ENCODE data around the gene UVRAG. TPM values are rescaled to one million over a fixed set of nuclear protein-coding genes. Genes with fewer than 3 reads are reported as not detected.

Gene UVRAG
- total RNA-seq, 1 donor from 2014 or later = 20.7 TPM

DNA sequence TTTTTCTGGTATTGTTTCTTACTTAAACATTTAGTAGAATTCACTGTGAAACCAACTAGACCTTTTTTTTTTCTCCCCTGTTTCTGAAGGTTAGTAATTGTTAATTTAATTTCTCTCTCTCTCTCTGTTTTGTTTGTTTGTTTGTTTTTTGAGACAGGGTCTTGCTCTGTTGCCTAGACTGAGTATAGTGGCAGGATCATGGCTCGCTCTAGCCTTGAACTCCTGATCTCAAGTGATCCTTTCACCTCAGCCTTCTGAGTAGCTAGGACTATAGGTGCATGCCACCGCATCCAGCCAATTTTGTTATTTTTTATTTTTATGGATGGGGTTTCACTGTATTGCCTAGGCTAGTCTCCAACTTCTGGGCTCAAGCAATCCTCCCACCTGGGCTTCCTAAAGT, 165.0 kb downstream of the UVRAG start:
- peak overlapping the region; percentile 81 for H3K4me3 Mint-ChIP-seq
- H3K36me3 Mint-ChIP-seq = peaks cover 30% of the 10 kb centered on the region
- peaks cover 5% of the 10 kb centered on the region for H3K9me3 Mint-ChIP-seq
- H3K4me1 Mint-ChIP-seq (ENCODE audit: unreplicated experiment) = peaks cover 5% of the 10 kb centered on the region
- peak overlapping the region; percentile 90 for H3K27ac Mint-ChIP-seq
- H3K27me3 Mint-ChIP-seq = no peaks in the 10 kb centered on the region
- TF ChIP-seq, protein P1, sequence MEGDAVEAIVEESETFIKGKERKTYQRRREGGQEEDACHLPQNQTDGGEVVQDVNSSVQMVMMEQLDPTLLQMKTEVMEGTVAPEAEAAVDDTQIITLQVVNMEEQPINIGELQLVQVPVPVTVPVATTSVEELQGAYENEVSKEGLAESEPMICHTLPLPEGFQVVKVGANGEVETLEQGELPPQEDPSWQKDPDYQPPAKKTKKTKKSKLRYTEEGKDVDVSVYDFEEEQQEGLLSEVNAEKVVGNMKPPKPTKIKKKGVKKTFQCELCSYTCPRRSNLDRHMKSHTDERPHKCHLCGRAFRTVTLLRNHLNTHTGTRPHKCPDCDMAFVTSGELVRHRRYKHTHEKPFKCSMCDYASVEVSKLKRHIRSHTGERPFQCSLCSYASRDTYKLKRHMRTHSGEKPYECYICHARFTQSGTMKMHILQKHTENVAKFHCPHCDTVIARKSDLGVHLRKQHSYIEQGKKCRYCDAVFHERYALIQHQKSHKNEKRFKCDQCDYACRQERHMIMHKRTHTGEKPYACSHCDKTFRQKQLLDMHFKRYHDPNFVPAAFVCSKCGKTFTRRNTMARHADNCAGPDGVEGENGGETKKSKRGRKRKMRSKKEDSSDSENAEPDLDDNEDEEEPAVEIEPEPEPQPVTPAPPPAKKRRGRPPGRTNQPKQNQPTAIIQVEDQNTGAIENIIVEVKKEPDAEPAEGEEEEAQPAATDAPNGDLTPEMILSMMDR (conservative IDR thresholded peaks at IDR 0.05) = no peak
- no peak for DNase-seq (ENCODE audit: extremely low spot score, unreplicated experiment)

DNA sequence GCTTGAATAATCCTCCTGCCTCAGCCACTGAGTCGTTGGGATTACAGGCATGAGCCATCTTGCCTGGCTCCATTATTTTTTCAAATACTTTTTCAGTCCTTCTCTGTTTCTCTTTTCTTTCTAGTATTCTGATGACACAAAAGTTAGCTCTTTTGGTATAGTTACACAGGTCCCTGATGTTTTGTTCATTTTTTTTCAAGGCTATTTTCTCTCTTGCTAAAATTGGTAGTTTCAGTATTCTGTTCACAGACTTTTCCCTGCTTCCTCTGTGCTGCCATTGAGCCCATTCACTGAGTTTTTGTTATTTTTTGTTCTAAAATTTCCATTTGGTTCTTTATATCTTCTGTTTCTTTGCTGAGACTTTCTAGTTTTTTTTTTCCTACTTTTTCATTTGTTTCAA, 166.5 kb downstream of the UVRAG start:
- peaks cover 5% of the 10 kb centered on the region for H3K9me3 Mint-ChIP-seq
- TF ChIP-seq, protein P1 (conservative IDR thresholded peaks at IDR 0.05) = no peak
- peaks cover 5% of the 10 kb centered on the region for H3K4me1 Mint-ChIP-seq (ENCODE audit: unreplicated experiment)
- H3K4me3 Mint-ChIP-seq = peak overlapping the region; percentile 84
- H3K27me3 Mint-ChIP-seq = no peaks in the 10 kb centered on the region
- DNase-seq (ENCODE audit: extremely low spot score, unreplicated experiment) = no peak
- H3K27ac Mint-ChIP-seq = peak overlapping the region; percentile 39
- peaks cover 30% of the 10 kb centered on the region for H3K36me3 Mint-ChIP-seq

DNA sequence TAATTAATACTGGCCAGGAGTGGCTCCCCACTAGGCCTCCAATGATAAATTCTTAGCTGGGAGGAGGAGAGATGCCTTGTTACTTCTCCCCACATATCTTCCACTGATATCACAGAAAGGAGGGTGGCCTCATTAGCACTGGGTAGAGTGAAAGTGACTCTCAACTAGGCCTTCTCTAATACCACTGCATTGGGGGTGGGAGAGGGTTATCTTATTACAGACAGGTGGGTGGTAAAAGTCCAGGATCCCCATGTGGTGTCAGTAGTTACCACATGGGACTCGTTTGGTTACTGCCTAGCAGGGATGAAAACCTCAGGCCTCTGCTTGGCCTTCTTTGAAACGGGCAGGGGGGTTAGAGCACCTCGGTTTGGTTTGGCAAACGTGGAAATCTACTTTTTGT, 167.3 kb downstream of the UVRAG start:
- TF ChIP-seq, protein P1 (conservative IDR thresholded peaks at IDR 0.05) = no peak
- Mint-ChIP-seq H3K36me3 (peaks cover 35% of the 10 kb centered on the region), H3K27me3 (no peaks in the 10 kb centered on the region), H3K27ac (peak overlapping the region; percentile 29), H3K4me1 (ENCODE audit: unreplicated experiment) (peaks cover 5% of the 10 kb centered on the region), H3K4me3 (peak overlapping the region; percentile 84), H3K9me3 (peaks cover 5% of the 10 kb centered on the region)
- DNase-seq (ENCODE audit: extremely low spot score, unreplicated experiment) = no peak

DNA sequence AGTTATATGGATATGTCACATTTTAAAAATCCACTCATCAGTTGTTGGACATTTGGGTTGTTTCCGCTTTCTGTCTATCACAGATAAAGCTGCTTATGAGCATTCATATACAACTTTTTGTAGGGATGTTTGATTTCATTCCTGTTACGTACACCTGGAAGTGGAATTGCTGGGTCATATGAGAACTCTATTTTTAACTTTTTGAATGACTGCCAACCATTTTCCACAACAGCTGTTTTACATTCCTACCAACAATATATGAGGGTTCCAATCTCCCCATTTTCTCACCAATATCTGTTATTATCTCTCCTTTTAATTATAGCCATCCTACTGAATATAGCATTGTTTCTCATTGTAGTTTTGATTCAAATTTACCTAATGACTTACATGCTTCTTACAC, 172.0 kb downstream of the UVRAG start:
- TF ChIP-seq, protein P1 (conservative IDR thresholded peaks at IDR 0.05) = no peak
- H3K4me3 Mint-ChIP-seq = no peak overlapping the region
- H3K27me3 Mint-ChIP-seq = no peaks in the 10 kb centered on the region
- peaks cover 2% of the 10 kb centered on the region for H3K4me1 Mint-ChIP-seq (ENCODE audit: unreplicated experiment)
- H3K27ac Mint-ChIP-seq = no peak overlapping the region
- no peaks in the 10 kb centered on the region for H3K9me3 Mint-ChIP-seq
- H3K36me3 Mint-ChIP-seq = peaks cover 37% of the 10 kb centered on the region
- no peak for DNase-seq (ENCODE audit: extremely low spot score, unreplicated experiment)

DNA sequence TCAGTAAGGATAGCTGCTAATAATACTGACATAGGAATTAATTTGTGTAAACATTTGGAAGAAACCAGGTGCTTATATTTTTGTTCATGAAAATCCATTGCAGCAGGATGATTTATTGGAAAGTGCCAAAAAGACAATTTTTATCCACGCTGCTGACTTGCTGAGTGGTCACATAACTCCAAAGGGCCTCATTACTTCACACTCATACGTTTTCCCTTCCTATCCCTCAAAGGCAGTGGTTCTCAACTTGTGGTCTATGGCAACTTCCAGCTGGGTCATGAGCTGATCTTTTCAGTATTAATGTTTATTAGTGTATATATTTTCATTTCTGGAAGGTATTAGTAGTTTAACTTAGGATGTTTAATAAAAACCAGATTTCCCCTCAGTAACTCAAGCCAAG, 178.1 kb downstream of the UVRAG start:
- H3K4me1 Mint-ChIP-seq (ENCODE audit: unreplicated experiment) = no peaks in the 10 kb centered on the region
- H3K27me3 Mint-ChIP-seq = no peaks in the 10 kb centered on the region
- DNase-seq (ENCODE audit: extremely low spot score, unreplicated experiment) = no peak
- H3K9me3 Mint-ChIP-seq = no peaks in the 10 kb centered on the region
- no peak overlapping the region for H3K4me3 Mint-ChIP-seq
- TF ChIP-seq, protein P1 (conservative IDR thresholded peaks at IDR 0.05) = no peak
- no peak overlapping the region for H3K27ac Mint-ChIP-seq
- H3K36me3 Mint-ChIP-seq = peaks cover 12% of the 10 kb centered on the region

DNA sequence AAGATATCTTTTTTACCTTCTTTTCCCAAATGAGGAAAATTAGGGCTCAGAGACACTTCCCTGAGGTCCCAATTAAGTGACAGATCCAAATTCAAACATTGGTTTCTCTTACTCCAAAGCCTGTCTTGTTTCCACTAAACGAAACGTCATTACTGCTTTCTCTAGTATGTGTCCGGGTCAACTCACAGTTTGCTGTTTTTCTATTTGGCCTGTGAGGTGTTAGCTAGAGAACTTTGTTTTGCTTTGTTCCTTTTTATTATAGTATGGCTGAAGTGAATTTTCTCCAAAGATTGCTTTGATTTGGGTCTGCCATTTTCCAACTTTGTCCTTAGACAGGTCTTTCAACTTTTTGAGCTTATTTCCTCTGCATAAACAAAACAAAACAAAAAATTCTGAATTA, 179.6 kb downstream of the UVRAG start:
- H3K27ac Mint-ChIP-seq = no peak overlapping the region
- H3K4me1 Mint-ChIP-seq (ENCODE audit: unreplicated experiment) = no peaks in the 10 kb centered on the region
- no peak for DNase-seq (ENCODE audit: extremely low spot score, unreplicated experiment)
- peaks cover 4% of the 10 kb centered on the region for H3K9me3 Mint-ChIP-seq
- TF ChIP-seq, protein P1 (conservative IDR thresholded peaks at IDR 0.05) = no peak
- H3K4me3 Mint-ChIP-seq = no peak overlapping the region
- no peaks in the 10 kb centered on the region for H3K27me3 Mint-ChIP-seq
- peaks cover 5% of the 10 kb centered on the region for H3K36me3 Mint-ChIP-seq
